Adrenal gland (tissue), 12 donors: ENCODE measurements around the gene CYS1. TPM values are rescaled to one million over a fixed set of nuclear protein-coding genes. Genes with fewer than 3 reads are reported as not detected.

Experiments used
- DNase-seq, 7 donors: peaks; one replicate each; pipeline ENCODE4 v3.0.0-alpha.2; 2019 to 2020
- H3K27ac ChIP-seq, 5 donors: fragments of 200-600 bp; sonication (generic) in 4 of 5; 1 replicate in 3 of 5; 2 replicates in 2 of 5; pipeline versions ENCODE4 v1.5.1 to v1.8.0; 2016 to 2020; ENCODE audit warnings: mild to moderate bottlenecking in 1 of 5
- H3K27me3 ChIP-seq: fragments of 200-600 bp; 2 replicates; pipeline ENCODE4 v1.8.0; 2021
- H3K36me3 ChIP-seq, 2 donors: fragments of 200-600 bp; replicated peaks in 1 of 2; 1 replicate in 1 of 2; 2 replicates in 1 of 2; pipeline versions ENCODE4 v1.5.1 to v1.8.0; 2018 to 2022
- H3K4me1 ChIP-seq, 2 donors: fragments of 200-600 bp; replicated peaks in 1 of 2; 1 replicate in 1 of 2; 2 replicates in 1 of 2; pipeline versions ENCODE4 v1.5.1 to v1.8.0; 2018 to 2021
- H3K4me3 ChIP-seq, 4 donors: fragments of 200-600 bp; sonication (generic) in 3 of 4; one replicate each; pipeline ENCODE4 v1.5.1; 2016 to 2018
- H3K9me3 ChIP-seq, 3 donors: fragments of 200-600 bp; sonication (generic) in 1 of 3; replicated peaks in 1 of 3; 1 replicate in 2 of 3; 2 replicates in 1 of 3; pipeline versions ENCODE4 v1.5.1 to v1.8.0; 2016 to 2021
- CTCF ChIP-seq, 6 experiments: fragments of 450-650 bp in 4 of 6; fragments of 200-600 bp in 2 of 6; sonication (generic) in 1 of 6; IDR thresholded peaks; 1 replicate in 5 of 6; 2 replicates in 1 of 6; pipeline versions ENCODE4 v1.5.1 to v1.8.0; 2016 to 2021; ENCODE audit warnings: antibody characterized with exemption in 6 of 6, mild to moderate bottlenecking in 2 of 6, moderate library complexity in 1 of 6
- POLR2A ChIP-seq, 2 donors: fragments of 450-650 bp; IDR thresholded peaks; one replicate each; pipeline ENCODE4 v1.6.1; 2017; ENCODE audit warnings: antibody characterized with exemption in 2 of 2, mild to moderate bottlenecking in 2 of 2, moderate library complexity in 1 of 2
- WGBS, 4 donors: extraction: QIAGEN DNeasy Blood & Tissue Kit in 2 of 4; methylation state at CpG; one replicate each; pipeline versions ENCODE4 v1.1.5 to v1.1.7; 2013 to 2017; 5-methylcytosine and 5-hydroxymethylcytosine counted together
- intact Hi-C, 2 donors: fragments of 100-400 bp; cut with DNase I; formaldehyde crosslinking; loops; one replicate each; pipeline versions ENCODE4 v1.14.1 to v1.15.0; 2022 to 2023
- polyA plus RNA-seq, 3 donors: library from polyadenylated mRNA; stranded (reverse); fragments of 200-250 nt in 2 of 3; fragments of 350-450 nt in 1 of 3; fragmentation: Illumina TruSeq in 1 of 3; extraction: RNeasy Lipid Tissue Mini Kit (QIAGEN cat#74804) in 1 of 3; gene quantifications; one replicate each; pipeline ENCODE4 v1.2.3, GENCODE V29; 2013 to 2014
- small RNA-seq, 2 donors: library from RNA; depleted of rRNA; stranded (forward); fragments of <200 nt; gene quantifications; one replicate each; pipeline ENCODE3, GENCODE V24; 2016
- total RNA-seq, 9 donors: library from RNA; depleted of rRNA in 4 of 9; stranded (reverse); fragments of >200 nt in 4 of 9; fragments of 120-200 nt in 1 of 9; fragmentation: NEBNext Ultra II Directional in 1 of 9; extraction: Animal tissue kit (Norgen Biotek cat#: 25700) in 1 of 9; gene quantifications; one replicate each; pipeline versions ENCODE4 v1.1.0 to v1.2.4, GENCODE V29; 2013 to 2023
- donor health status: healthy with polysubstance abuse.
- donor health status: Bipolar disorder and iron deficiency.
- donor health status: DM: yes; HTN: yes; CAD: no.
- donor health status: DM: no; HTN: no; CAD: no.
- donor health status: DM: no; HTN: no; CAD: no.
- donor health status: DM: yes; HTN: yes; CAD: no.

Gene CYS1
- total and polyA plus RNA-seq, 12 donors, result 0.05 to 3.6 (median 1.1) TPM

- Histone ChIP-seq H3K27ac (peak overlapping the region in 1 of 5 donors; percentile 81), H3K27me3 (no peaks in the 10 kb centered on the region), H3K9me3 (no peaks in the 10 kb centered on the region), H3K36me3 (no peaks in the 10 kb centered on the region), H3K4me3 (no peak overlapping the region), H3K4me1 (peaks cover 22 to 25% of the 10 kb centered on the region in 2 donors)
- intact Hi-C loops, result no loop called here
- TF ChIP-seq CTCF (IDR thresholded peaks at IDR 0.05), result no peak
- TF ChIP-seq POLR2A (IDR thresholded peaks at IDR 0.05), result no peak
- WGBS, 4 donors, result 79 to 83% (median 82%) methylated on average over 20 to 22 of the region's 22 CpGs
- DNase-seq, result peak in 1 of 7 donors; percentile 17
These were observed 72.0 kb downstream of the CYS1 start for GRCh38 chr2:10007921-10008808.

- Histone ChIP-seq H3K36me3 (no peaks in the 10 kb centered on the region), H3K27me3 (no peaks in the 10 kb centered on the region), H3K9me3 (no peaks in the 10 kb centered on the region), H3K27ac (peak overlapping the region in 1 of 5 donors; percentile 68), H3K4me3 (no peak overlapping the region), H3K4me1 (peaks cover 22 to 25% of the 10 kb centered on the region in 2 donors)
- no peak for DNase-seq
- TF ChIP-seq CTCF (IDR thresholded peaks at IDR 0.05) (no peak), POLR2A (IDR thresholded peaks at IDR 0.05) (no peak)
- 80 to 90% (median 89%) methylated on average over 9 of the region's 9 CpGs for WGBS, 4 donors
- intact Hi-C loops, result no loop called here
These were observed 72.8 kb downstream of the CYS1 start for GRCh38 chr2:10007435-10007834.

Small RNA genes within 50 kb of the gene (small RNA-seq; reads per million reads assigned to genes)
- 0 to 0.12 reads per million in 2 donors for gene RF00568

Other genes starting within 250 kb of the CYS1 start
- 10 to 100 TPM in 8 of 9 donors, 1 to 10 TPM in 1; 9.2 to 21.6 (median 16.1) TPM for gene TAF1B, start 236.9 kb downstream of the CYS1 start, total RNA-seq
- gene TAF1B, start 236.9 kb downstream of the CYS1 start, polyA plus RNA-seq, result 10 to 100 TPM in 1 of 3 donors, 1 to 10 TPM in 2; 3.1 to 15.6 (median 3.8) TPM
- 1 to 10 TPM in 5 of 9 donors, under 1 TPM in 3, not detected in 1; 0.57 to 2.6 (median 1.3) TPM for gene GRHL1, start 128.7 kb downstream of the CYS1 start, total RNA-seq
- 1 to 10 TPM in 2 of 3 donors, under 1 TPM in 1; 0.98 to 1.2 (median 1.1) TPM for gene GRHL1, start 128.7 kb downstream of the CYS1 start, polyA plus RNA-seq
- gene KLF11, start 36.9 kb downstream of the CYS1 start, total RNA-seq, result 10 to 100 TPM; 13.1 to 75.7 (median 26.9) TPM
- gene KLF11, start 36.9 kb downstream of the CYS1 start, polyA plus RNA-seq, result 10 to 100 TPM in 1 of 3 donors, 1 to 10 TPM in 2; 6.8 to 21.5 (median 8.5) TPM
- gene RRM2, start 42.3 kb upstream of the CYS1 start, total RNA-seq, result 10 to 100 TPM in 1 of 9 donors, 1 to 10 TPM in 8; 2.0 to 22.3 (median 4.0) TPM
- gene RRM2, start 42.3 kb upstream of the CYS1 start, polyA plus RNA-seq, result 1 to 10 TPM in 2 of 3 donors, under 1 TPM in 1; 0.67 to 7.5 (median 2.9) TPM
- gene HPCAL1, start 222.5 kb upstream of the CYS1 start, total RNA-seq, result 100 to 1,000 TPM in 1 of 9 donors, 10 to 100 TPM in 8; 17.4 to 118 (median 74.1) TPM
- 10 to 100 TPM; 43.0 to 58.2 (median 45.9) TPM for gene HPCAL1, start 222.5 kb upstream of the CYS1 start, polyA plus RNA-seq